CD4-positive, alpha-beta T cell treated with Interleukin-21 for 1 hour (primary cell): ENCODE results near the gene UGT1A3.
"Not testable (repeated sequence)": the region's sequence is repeated elsewhere in the genome, so short reads cannot be mapped to it uniquely, and the experiment has no call there.

Experiments used
- DNase-seq: peaks from one replicate; pipeline ENCODE4 v3.0.0-alpha.2; 2020

The UGT1A3 gene

DNA sequence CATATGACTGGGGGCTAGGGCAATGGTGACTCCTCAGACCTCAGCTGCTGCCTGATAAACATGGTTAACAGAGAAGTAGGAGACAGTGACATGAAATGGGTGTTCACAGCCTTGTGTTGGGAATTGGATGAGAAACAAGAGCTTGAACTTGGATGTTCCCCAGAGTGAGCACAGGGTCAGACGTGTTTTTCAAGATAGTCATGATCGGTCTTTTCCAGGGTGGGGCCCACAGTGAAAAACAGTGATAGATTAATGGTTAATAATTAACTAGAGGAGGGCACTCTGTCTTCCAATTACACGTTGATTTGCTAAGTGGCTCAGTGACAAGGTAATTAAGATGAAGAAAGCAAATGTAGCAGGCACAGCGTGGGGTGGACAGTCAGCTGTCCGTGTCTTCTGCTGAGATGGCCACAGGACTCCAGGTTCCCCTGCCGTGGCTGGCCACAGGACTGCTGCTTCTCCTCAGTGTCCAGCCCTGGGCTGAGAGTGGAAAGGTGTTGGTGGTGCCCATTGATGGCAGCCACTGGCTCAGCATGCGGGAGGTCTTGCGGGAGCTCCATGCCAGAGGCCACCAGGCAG is at the start of gene UGT1A3:
UGT1A3 (plus strand) TSS at position 320 of the 579 bp plus-strand sequence; CDS start at position 405, 85 bp downstream.
- no peak for DNase-seq

GRCh38 chr2:233679196-233679595 is 49.6 kb upstream of the UGT1A3 start:
- DNase-seq, result no peak

GRCh38 chr2:233680361-233681045 is 48.3 kb upstream of the UGT1A3 start:
- no peak for DNase-seq

- DNase-seq, result no peak
Measured at GRCh38 chr2:233681521-233682099, 47.2 kb upstream of the UGT1A3 start, which contains the start of gene UGT1A7. Gene UGT1A7, plus strand, starts transcription at chr2:233681901. Its CDS starts 37 bp downstream, at chr2:233681938.

DNA sequence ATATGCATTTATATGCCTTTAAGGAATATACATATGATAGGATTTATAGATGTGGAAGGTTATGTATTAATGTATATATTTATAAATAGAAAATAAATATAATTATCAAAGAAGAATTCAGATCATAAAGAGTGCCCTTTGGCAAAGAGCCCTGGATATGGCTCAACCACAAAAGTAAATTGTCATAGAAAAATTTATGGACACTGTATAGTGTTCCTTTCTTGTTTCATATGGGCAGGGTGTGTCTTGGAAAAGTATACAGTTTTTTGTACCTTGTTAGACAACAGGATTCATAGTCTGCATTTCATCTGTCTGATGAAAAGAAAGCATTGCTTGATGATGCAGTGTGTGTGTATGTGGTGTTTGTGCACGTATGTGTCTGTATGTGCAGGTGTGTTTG is 44.2 kb upstream of the UGT1A3 start:
- no peak for DNase-seq

DNA sequence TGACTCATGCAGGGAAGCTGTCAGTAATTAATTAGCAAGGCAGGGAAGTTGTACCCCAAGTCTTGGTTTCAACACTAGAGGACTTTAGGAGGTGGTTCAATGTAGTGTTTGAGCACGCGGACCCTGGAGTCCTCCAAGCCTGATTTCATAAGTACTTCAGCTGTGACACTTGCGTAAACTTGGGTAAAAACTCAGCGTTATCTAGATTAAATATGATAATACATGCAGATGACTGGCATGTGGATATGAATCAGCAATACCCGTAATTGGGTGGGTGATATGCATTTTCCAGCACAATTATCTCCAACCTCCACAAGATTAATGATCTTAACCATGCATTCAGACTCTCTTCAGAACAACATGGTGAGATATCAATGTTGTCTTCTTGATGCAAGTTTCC is 41.9 kb upstream of the UGT1A3 start:
- no peak for DNase-seq

DNA sequence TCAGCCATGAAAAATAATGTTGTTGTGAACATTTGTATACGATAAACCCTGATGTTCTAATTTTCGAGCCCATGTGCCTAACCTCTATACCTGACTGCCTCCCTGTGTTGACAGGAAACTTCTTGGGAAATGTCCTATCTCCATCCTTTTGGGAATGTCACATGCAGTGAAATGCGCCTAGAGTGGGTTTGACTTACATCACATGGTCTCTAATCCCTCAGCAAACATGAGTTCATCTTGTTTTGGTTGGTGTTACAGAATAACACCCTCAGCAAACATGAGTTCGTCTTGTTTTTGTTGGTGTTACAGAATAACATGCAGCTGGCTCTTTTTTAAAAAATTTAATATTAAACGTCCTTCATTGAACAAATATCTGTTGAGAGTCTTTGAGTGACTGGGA is 40.5 kb upstream of the UGT1A3 start:
- DNase-seq, result no peak

GRCh38 chr2:233689031-233689430 is 39.8 kb upstream of the UGT1A3 start:
- no peak for DNase-seq

- DNase-seq, result no peak
Measured at GRCh38 chr2:233689501-233689900, 39.3 kb upstream of the UGT1A3 start.

GRCh38 chr2:233690444-233690843 is 38.4 kb upstream of the UGT1A3 start:
- DNase-seq, result no peak

GRCh38 chr2:233691443-233692433 is 37.1 kb upstream of the UGT1A3 start:
- no peak for DNase-seq

DNA sequence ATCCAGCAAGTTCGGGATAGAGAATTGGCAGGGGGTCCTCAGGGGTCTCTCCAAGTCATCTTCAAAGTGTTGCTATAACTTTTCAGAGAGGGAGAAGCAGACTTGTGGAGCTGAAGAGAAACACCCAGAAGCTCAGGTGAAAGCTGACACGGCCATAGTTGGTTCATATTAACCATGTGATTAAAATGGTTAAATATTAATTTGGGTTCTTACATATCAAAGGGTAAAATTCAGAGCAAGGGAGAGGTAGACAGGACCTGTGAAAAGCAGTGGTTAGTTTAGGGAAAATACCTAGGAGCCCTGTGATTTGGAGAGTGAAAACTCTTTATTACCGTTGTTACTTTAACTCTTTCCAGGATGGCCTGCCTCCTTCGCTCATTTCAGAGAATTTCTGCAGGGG is 36.2 kb upstream of the UGT1A3 start, which contains the start of gene UGT1A6:
UGT1A6 (plus strand) TSS at position 243 of the 400 bp plus-strand sequence; CDS start at position 358, 115 bp downstream.
- DNase-seq, result no peak

GRCh38 chr2:233693963-233694362 is 34.9 kb upstream of the UGT1A3 start:
- no peak for DNase-seq

GRCh38 chr2:233698740-233699139 is 30.1 kb upstream of the UGT1A3 start:
- DNase-seq, result no peak

DNA sequence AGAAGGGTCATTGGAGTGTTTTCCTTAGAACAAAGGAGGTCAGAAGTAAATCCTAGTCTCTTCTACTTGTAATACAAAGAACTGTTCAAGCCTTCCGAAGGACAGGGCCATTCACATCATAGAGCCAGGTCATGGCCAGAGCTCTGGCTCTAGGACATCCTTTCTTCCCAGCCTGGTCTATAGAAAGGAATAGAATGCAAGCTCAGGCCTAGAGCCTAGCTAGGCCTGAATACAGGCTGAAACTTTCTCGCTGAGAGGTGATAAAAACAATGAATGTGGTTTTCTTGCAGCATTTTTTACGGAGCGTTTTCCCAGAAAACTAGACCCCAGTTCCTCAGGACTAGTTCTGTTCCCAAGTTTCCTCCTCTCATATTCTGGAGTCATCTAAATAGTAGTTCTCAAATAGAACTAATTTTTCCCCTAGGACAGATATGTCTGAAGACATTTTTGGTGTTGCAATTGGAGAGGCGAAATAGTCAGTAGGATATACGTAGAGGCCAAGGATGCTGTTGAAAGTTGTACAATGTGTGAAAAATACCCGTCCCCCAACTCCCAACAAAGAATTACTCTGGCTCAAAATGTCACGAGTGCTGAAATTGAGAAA is 29.3 kb upstream of the UGT1A3 start:
- no peak for DNase-seq

GRCh38 chr2:233700028-233700635 is 28.7 kb upstream of the UGT1A3 start:
- no peak for DNase-seq

DNA sequence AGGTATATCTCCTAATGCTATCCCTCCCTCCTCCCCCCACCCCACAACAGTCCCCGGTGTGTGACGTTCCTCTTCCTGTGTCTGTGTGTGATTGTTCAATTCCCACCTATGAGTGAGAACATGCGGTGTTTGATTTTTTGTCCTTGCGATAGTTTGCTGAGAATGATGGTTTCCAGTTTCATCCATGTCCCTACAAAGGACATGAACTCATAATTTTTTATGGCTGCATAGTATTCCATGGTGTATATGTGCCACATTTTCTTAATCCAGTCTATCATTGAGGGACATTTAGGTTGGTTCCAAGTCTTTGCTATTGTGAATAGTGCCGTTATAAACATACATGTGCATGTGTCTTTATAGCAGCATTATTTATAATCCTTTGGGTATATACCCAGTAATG is 28.0 kb upstream of the UGT1A3 start:
- DNase-seq, result not testable (repeated sequence)

- no peak for DNase-seq
Measured at GRCh38 chr2:233702238-233702637, 26.6 kb upstream of the UGT1A3 start.

DNA sequence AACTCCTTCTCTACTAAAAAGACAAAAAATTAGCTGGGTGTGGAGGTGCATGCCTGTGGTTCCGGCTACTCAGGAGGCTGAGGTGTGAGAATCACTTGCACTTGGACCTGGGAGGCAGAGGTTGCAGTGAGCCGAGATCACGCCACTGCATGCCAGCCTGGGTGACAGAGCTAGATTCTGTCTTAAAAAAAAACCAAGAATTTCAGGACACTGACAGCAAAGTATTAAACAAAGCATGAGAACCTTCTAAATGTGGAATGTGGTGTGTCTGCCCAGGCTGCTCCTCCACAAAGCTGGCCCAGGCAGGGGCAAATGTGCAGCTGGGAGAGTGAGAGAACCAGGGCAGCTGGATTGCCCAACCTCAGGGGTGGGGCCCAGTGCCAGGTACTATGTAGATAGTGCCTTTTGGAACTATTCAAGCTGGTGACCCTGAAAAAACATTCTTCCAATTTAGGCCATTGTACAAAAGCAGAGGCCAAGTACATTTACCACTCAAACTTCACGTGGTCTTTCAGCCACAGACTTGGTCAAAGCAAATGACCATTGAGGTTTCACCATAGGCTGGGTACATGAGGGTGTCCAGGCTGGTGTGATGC is 22.8 kb upstream of the UGT1A3 start:
- no peak for DNase-seq

GRCh38 chr2:233706720-233707119 is 22.1 kb upstream of the UGT1A3 start:
- no peak for DNase-seq

GRCh38 chr2:233707940-233708644 is 20.8 kb upstream of the UGT1A3 start:
- DNase-seq, result no peak
